PC-3 (cell line): ENCODE measurements around the gene RCBTB2. TPM values are rescaled to one million over a fixed set of nuclear protein-coding genes. Genes with fewer than 3 reads are reported as not detected.

Experiments used
- ATAC-seq: fragments of 200-7000 bp; cut with Tn5 transposase; 2 replicates; pipeline ENCODE4 v1.9.1; 2020; ENCODE audit warnings: mild to moderate bottlenecking, moderate library complexity
- BruUV-seq: library from RNA; stranded (reverse); fragments of 400-500 nt; replicated peaks from 2 replicates; lab custom pipeline; 2021; lab: Mats Ljungman, UMichigan
- CTCF ChIA-PET: fragments of 300-600 bp; sonication (Branson Sonifier 250); formaldehyde crosslinking; loops from one replicate; lab custom pipeline; 2022; ENCODE audit warnings: antibody characterized with exemption; lab: Charles Lee
- POLR2A ChIA-PET: fragments of 300-600 bp; sonication (Branson Sonifier 250); formaldehyde crosslinking; loops from one replicate; lab custom pipeline; 2022; ENCODE audit warnings: antibody characterized with exemption; ENCODE audit not compliant: unreplicated experiment; lab: Charles Lee
- DNase-seq: peaks from one replicate; pipeline ENCODE4 v3.0.0-alpha.2; 2015
- H2AFZ ChIP-seq: fragments of 300-600 bp; sonication (generic); 2 replicates; pipeline ENCODE4 v1.6.0; 2016; ENCODE audit warnings: antibody characterized with exemption, low read length
- H3F3A ChIP-seq: fragments of 300-600 bp; sonication (generic); one replicate; pipeline ENCODE4 v1.6.0; 2017; ENCODE audit warnings: antibody characterized with exemption, low read length, control low read depth, mild to moderate bottlenecking; ENCODE audit not compliant: unreplicated experiment
- H3K27ac ChIP-seq: fragments of 300-600 bp; sonication (generic); 2 replicates; pipeline ENCODE4 v1.5.1; 2016; ENCODE audit warnings: mild to moderate bottlenecking, low read length
- H3K27me3 ChIP-seq: fragments of 300-600 bp; sonication (generic); 2 replicates; pipeline ENCODE4 v1.6.1; 2016; ENCODE audit warnings: low read length, mixed read lengths
- H3K36me3 ChIP-seq: fragments of 300-600 bp; sonication (generic); 2 replicates; pipeline ENCODE4 v1.6.1; 2016; ENCODE audit warnings: low read depth, mixed run types, low read length, mixed read lengths
- H3K4me1 ChIP-seq: fragments of 300-600 bp; sonication (generic); 2 replicates; pipeline ENCODE4 v1.5.1; 2016; ENCODE audit warnings: low read length; ENCODE audit not compliant: insufficient read depth
- H3K4me2 ChIP-seq: fragments of 300-600 bp; sonication (generic); 2 replicates; pipeline ENCODE4 v1.6.0; 2016; ENCODE audit warnings: low read length
- H3K4me3 ChIP-seq: fragments of 300-600 bp; sonication (generic); 2 replicates; pipeline ENCODE4 v1.5.1; 2016; ENCODE audit warnings: mild to moderate bottlenecking, low read length, mixed read lengths
- H3K79me2 ChIP-seq: fragments of 300-600 bp; sonication (generic); 2 replicates; pipeline ENCODE4 v1.6.1; 2017; ENCODE audit warnings: low read length, mixed read lengths
- H3K9ac ChIP-seq: fragments of 300-600 bp; sonication (generic); 2 replicates; pipeline ENCODE4 v1.6.0; 2016; ENCODE audit warnings: mild to moderate bottlenecking, low read length
- H3K9me2 ChIP-seq: fragments of 300-600 bp; sonication (generic); replicated peaks from 2 replicates; pipeline ENCODE4 v1.6.1; 2016; ENCODE audit warnings: mixed run types, low read length, mixed read lengths
- H3K9me3 ChIP-seq: fragments of 300-600 bp; sonication (generic); 2 replicates; pipeline ENCODE4 v1.6.1; 2016; ENCODE audit warnings: low read length, mixed read lengths
- H4K20me1 ChIP-seq: fragments of 300-600 bp; sonication (generic); 2 replicates; pipeline ENCODE4 v1.6.1; 2016; ENCODE audit warnings: low read length, mixed read lengths
- CTCF ChIP-seq: fragments of 300-600 bp; sonication (generic); conservative IDR thresholded peaks from 2 replicates; pipeline ENCODE4 v1.5.1; 2017; ENCODE audit warnings: antibody characterized with exemption, low read depth, mild to moderate bottlenecking, low read length
- EZH2 ChIP-seq: fragments of 300-600 bp; sonication (generic); IDR thresholded peaks from one replicate; pipeline ENCODE4 v1.6.1; 2017; ENCODE audit warnings: antibody characterized with exemption, mild to moderate bottlenecking, low read length; ENCODE audit not compliant: unreplicated experiment
- EZH2phosphoT487 ChIP-seq: fragments of 300-600 bp; sonication (generic); IDR thresholded peaks from 2 replicates; pipeline ENCODE4 v1.6.1; 2018; ENCODE audit warnings: mild to moderate bottlenecking, antibody characterized with exemption, low read length, borderline replicate concordance
- intact Hi-C: fragments of 100-400 bp; cut with micrococcal nuclease; formaldehyde crosslinking; loops from 2 replicates; pipeline ENCODE4 v1.9.0; 2023
- total RNA-seq: library from RNA; depleted of rRNA; stranded (reverse); fragments of >200 nt; gene quantifications from 2 replicates; pipeline ENCODE4 v1.2.3, GENCODE V29; 2014

RCBTB2 gene
- total RNA-seq, 1 experiment from 2014 or later: 2.5 TPM

GRCh38 chr13:48526286-48526685 is 6.6 kb downstream of the RCBTB2 start:
- Histone ChIP-seq H3K27ac (no peak overlapping the region), H4K20me1 (no peaks in the 10 kb centered on the region), H3K9me2 (no peaks in the 10 kb centered on the region), H3K79me2 (no peaks in the 10 kb centered on the region), H2AFZ (no peak overlapping the region), H3F3A (no peaks in the 10 kb centered on the region), H3K4me3 (no peak overlapping the region), H3K9me3 (no peaks in the 10 kb centered on the region), H3K4me1 (0 out of 2 replicates have a peak, but pooled peaks cover 2% of the 10 kb centered on the region), H3K36me3 (no peaks in the 10 kb centered on the region), H3K27me3 (no peaks in the 10 kb centered on the region), H3K4me2 (no peak overlapping the region), H3K9ac (no peak overlapping the region)
- TF ChIP-seq EZH2phosphoT487 (no peak), EZH2 (no peak), CTCF (no peak)
- CTCF ChIA-PET: no interaction called here
- DNase-seq (no peak), ATAC-seq (no peak)
- intact Hi-C loops: no loop called here
- POLR2A ChIA-PET: no interaction called here
- BruUV-seq: no TSS peak

GRCh38 chr13:48518083-48518482 is 14.8 kb downstream of the RCBTB2 start:
- H3K4me2 ChIP-seq: no peak overlapping the region
- no peaks in the 10 kb centered on the region for H3K9me3 ChIP-seq
- ChIA-PET POLR2A (no interaction called here), CTCF (no interaction called here)
- intact Hi-C loops: no loop called here
- H2AFZ ChIP-seq: no peak overlapping the region
- ATAC-seq (no peak), DNase-seq (no peak)
- BruUV-seq: no TSS peak
- H3K27ac ChIP-seq: no peak overlapping the region
- no peaks in the 10 kb centered on the region for H3K27me3 ChIP-seq
- no peak overlapping the region for H3K9ac ChIP-seq
- H4K20me1 ChIP-seq: no peaks in the 10 kb centered on the region
- H3K4me3 ChIP-seq: no peak overlapping the region
- H3K9me2 ChIP-seq: no peaks in the 10 kb centered on the region
- TF ChIP-seq CTCF: no peak
- TF ChIP-seq EZH2: no peak
- TF ChIP-seq EZH2phosphoT487: no peak
- no peaks in the 10 kb centered on the region for H3K4me1 ChIP-seq
- no peaks in the 10 kb centered on the region for H3K79me2 ChIP-seq
- no peaks in the 10 kb centered on the region for H3F3A ChIP-seq
- no peaks in the 10 kb centered on the region for H3K36me3 ChIP-seq

- DNase-seq (no peak), ATAC-seq (no peak)
- Histone ChIP-seq H3K4me2 (no peak overlapping the region), H3K9ac (no peak overlapping the region), H3K4me1 (no peaks in the 10 kb centered on the region), H3K9me3 (no peaks in the 10 kb centered on the region), H3K4me3 (no peak overlapping the region), H3F3A (no peaks in the 10 kb centered on the region), H3K36me3 (no peaks in the 10 kb centered on the region), H3K79me2 (no peaks in the 10 kb centered on the region), H3K27ac (no peak overlapping the region), H4K20me1 (no peaks in the 10 kb centered on the region), H3K27me3 (no peaks in the 10 kb centered on the region), H2AFZ (no peak overlapping the region), H3K9me2 (no peaks in the 10 kb centered on the region)
- no TSS peak for BruUV-seq
- ChIA-PET POLR2A (no interaction called here), CTCF (interaction anchor here (0.5 kb wide), 1 partner anchor 64 kb away, joined by 3 read pairs; no protein-coding TSS in a partner anchor)
- no peak for TF ChIP-seq EZH2
- TF ChIP-seq CTCF: no peak
- no peak for TF ChIP-seq EZH2phosphoT487
- intact Hi-C loops: no loop called here
Measured at GRCh38 chr13:48515732-48516131, 17.1 kb downstream of the RCBTB2 start.
